ENCODE measurements around the gene NRARP.

Gene NRARP

DNA sequence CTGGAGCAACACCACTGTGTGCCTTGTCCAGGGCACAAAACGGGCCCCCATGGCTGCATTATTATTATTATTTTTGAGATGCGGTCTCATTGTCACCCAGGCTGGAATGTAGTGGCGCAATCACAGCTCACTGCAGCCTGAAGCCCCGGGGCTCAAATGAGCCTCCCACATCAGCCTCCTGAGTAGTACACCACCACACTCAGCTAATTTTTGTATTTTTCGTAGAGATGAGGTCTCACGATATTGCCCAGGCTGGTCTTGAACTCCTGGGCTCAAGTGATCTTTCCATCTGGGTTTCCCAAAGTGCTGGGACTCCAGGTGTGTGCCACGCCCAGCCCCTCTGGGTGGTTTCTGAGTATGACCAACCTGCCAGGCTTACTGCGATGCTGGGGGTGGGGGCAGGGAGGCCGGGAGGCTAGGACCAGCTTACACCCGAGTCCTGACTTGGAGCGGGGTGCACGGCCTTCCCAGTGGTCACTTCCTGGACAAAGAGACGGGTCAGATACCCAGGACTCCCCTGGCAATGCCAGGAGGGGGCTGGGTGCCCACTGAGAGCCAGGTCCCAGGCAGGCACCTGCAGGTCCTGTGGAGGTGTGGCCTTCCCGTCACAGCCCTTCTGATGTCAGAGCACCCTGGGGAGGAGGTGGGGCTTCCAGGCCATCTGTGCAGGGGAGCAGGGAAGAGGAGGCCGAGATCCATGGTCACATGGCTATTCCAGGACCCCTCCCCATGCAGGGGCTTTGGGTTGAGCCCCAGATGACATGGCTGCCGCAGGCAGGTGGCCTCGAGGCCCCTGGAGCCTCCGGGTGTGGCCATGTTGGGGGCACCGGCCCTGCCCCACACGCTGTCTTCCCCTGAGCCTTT lies 8.3 kb upstream of the NRARP start:
- peak; percentile 52 for DNase-seq (ENCODE audit: low spot score)

DNA sequence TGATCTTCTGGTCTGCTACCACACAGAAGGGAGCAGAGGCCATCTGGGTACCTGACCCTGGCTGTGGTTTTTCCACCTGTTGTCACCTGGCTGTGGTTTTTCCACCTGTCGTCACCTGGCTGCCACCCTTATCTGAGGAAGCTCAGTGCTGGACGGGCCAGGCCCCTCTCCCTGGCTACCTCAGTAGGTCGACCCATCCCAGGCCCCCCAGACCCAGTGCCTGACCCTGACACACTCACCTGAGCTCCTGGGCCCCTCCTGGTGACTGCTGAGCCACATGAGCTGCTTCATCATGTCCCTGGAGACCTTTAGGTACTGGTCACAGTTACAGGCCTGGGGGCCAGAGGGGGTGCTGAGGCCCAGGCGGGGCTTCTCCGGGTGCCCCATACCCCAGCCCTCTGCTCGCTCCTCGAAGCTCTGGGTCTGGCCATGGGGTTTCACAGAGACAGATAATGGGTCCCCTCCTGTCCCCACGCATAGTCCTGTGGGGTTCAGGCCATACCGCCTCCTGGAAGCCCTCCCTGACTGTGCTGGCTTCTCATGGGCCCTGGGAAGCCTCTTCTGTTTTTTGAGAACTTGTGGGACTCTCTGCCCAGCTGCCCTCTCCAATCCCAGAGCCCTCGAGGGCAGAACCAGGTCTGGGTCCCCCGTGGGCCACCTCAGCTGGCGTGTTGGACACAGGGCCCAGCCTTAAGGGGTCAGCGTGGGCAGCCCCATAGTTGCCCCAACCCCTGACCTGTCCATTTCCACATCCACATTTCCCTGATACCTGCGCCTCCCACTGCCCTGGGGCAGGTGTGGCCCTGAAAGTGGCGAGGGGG lies 7.5 kb upstream of the NRARP start:
- peak; percentile 8 for DNase-seq (ENCODE audit: low spot score)

DNA sequence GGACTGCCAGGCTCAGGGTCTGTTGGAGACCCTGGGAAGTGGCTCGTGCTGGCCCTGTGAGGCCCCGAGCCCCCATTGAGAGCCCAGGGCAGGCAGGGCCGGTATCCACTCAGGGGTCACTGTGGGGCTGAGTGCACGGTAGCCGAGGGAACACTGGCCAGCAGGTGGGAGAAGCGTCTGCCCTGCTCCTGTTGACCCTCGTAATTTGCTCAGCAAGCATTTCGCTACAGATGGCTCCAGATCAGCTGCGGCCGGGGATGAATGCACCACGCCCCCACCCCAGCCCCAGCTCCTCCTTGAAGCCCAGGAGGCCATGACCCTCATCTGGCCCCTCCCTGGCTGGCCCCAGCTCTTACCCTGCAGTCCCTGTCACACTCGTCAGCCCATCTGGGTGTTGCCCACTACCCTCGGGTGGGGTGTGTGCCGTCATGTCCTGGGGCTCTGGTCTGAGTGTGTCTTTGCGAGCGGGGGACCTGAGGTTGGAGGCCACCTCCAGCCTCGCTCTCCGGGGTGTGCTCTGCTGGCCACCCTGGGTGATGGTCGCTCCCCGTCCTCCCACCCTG lies 6.1 kb upstream of the NRARP start:
- DNase-seq (ENCODE audit: low spot score) = peak; percentile 35

DNA sequence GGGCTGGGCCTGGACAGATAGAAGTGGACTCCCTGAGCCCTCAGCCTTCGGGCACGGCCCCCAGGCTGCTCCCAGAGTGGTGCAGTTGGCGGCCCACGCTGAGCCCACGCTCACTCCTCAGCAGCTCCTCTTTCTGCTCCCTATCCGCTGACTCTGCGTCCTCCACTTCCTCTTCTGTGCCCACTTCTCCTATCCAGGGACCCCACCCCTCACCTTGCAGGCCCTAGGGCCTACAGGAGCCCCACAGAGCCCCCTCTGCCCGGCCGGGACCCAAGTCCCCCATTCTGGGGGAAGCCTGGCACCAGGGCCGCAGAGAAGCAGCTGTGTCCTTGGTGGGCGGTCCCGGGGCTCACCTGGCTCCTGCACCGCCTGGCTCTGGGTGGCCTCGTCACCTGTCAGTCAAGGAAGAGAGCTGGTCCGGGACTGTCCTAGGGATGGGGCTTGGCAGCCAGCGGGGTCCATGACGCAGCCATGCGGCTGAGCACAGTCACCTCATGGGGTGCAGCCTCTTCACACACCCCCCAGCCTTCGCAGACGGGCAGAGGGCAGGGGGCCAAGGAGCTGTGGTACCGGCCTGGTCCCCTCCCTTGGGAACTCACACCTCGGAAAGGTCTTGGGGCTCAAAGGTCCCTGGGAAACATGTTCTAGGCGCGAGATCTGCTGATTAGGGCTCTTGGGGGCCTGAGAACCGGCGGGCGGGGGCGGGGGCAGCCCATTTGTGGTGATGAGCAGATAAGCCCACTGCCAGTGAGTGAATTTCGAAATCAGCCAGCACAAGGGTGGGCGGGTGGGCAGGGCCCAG lies 5.4 kb upstream of the NRARP start:
- DNase-seq (ENCODE audit: low spot score) = no peak

DNA sequence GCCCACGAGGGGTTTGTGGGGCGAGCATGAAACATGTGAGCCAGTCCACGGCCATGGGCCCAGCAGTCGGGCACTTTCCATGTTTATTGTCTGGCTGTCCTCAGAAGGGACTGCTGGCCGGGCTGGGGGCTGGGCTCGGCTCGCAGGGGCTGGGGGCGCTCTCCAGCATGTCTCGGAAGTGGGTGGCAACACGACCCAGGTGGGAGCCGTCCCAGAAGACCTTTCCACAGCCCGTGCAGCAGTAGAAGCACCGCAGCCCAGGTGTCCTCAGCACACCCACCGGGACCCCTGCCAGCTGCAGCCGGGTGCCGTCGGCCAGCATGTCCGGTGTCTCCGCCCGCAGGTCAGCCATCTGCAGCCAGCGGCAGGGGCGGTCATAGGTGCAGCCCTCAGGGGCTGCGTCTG lies 4.8 kb upstream of the NRARP start:
- DNase-seq (ENCODE audit: low spot score) = peak; percentile 11

DNA sequence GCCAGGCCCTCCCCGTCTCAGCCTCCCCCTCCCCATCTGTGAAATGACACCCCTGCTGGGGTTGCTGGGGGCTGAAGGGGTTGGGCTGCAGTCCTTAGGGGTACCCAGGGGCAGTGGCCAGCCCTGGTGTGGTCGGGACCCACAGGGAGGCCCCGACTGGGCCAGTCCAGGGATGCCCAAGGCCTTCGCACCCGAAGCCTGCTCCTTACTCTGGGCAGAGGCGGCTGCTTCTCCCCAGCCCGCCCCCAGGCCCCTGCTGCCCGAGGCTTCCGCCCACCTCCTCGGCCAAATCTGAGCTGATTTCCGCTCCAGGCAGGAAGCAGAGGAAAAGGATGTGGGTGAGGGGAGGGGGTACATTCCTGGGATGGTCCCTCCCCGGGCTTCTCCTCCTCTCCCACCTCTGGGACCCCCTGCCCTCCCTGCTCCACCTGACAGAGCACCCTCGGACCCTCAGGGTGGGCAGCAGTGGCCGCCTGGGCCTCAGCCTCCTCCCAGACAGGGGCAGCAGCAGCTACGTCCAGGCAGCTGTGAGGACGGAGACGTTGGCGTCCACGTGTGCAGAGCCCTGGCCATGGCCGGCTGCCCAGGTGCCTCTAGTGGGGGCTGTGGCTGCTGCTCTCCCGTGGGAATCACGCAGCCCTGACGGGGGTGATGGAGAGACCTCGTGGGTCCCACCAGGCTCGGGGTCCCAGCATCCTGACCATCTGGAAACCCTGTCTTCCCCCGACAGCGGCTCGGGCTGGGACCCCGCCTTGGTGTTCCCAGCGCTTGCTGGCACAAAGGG lies 4.2 kb upstream of the NRARP start:
- DNase-seq (ENCODE audit: low spot score) = peak; percentile 15

DNA sequence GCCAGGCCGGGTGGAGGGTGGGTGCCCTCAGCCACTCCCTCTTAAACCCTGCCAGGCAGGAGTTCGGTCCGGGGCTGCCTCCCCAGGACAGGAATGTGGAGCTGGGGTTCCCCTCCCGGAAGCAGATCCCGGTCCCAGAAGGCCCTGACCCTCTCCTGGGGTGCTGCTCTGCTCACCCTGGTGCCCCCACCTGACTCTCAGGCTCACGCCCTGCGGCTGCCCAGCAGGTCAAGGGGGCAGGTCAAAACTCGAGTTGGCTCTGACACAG lies 3.7 kb upstream of the NRARP start:
- no peak for DNase-seq (ENCODE audit: low spot score)

DNA sequence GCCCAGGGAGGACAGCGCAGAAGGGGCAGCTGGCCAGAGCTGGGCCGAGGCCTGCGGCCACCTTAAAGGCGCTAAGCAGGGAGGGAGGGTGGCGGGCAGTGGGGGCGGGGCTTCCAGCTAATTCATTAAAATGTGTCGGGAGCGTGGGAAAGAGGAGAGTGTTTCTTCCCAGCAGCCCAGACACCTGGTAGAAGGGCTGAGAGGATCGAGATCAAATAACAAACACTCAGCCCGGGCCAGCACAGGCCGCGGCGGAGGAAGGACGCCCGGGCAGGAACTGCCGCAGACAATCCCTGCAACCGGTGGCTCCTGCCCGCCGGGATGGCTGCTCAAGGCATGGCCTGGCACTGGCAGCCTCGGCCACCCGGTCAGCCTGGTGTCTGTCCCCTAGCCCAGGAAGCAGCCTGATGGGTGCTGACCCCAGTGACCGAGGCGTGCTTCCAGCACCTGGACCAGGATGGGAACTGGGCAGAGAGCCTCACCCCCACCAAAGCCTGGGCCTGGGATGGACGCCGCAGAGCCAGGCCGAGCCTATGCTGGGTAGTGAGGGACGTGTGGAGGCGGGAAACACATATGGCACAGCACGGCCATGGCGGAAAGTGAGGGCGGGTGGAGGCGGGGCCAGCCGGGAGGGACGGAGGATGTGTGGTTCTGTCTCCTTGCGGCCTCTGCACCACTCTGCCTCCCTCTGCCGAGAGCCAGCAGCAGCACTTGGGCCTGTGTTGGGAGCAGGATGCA lies 3.2 kb upstream of the NRARP start:
- DNase-seq (ENCODE audit: low spot score) = peak; percentile 40

DNA sequence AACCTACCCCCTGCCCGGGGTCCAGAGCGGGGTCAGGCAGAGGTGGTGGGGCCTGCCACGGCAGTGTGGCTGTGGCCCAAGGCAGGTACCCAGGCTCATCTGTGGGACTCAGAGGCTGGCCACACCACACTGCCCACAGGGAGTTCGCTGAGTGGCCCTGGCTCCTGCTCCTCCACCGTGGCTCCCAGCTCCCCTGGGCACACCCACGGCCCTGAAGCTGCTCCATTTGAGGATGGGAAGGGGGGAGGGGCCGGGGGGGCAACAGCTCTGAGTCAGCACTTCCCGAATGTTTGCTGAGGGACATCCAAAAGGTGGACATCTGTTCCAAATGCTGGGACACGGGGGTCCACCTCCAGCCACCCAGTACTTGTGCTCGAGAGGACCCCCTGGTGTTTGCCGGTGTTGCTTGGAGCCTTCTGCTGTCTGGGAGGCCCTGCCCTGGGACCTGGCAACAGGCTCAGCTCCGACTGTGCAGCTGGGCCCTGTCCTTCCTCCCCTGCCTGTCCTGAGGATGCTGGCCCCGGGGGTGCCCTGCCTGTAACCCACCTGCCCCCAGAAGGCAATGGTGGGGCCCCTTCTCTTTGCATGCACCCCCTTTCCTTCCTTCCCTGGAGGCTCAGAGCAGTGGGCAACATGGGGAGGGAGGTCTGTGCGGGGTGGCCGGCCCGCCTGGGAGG lies 2.5 kb upstream of the NRARP start:
- no peak for DNase-seq (ENCODE audit: low spot score)

DNA sequence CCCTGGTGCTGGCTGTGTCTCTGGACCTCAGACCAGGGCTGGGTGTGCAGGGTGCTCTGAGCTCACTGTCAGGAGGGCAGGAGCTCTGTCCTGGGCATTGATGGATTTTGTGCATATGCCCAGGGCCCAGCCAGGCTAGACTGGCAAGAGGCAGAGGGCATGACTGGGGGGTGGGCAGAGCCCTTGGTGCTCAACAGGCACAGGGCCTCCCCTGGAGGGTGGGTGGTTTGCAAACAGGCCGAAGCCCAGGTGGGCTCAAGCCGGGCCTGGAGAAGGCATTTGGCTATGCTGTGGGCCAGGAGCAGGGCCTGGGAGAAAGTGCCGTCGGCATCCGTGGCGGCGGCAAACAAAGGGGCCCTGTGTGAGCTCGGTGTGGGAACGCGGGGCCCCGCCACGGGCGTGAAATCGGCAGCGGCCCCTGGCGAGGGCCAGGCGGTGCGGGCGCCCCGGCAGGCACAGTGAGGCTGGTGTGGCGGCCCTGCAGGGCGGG lies 1.9 kb upstream of the NRARP start:
- DNase-seq (ENCODE audit: low spot score) = no peak

DNA sequence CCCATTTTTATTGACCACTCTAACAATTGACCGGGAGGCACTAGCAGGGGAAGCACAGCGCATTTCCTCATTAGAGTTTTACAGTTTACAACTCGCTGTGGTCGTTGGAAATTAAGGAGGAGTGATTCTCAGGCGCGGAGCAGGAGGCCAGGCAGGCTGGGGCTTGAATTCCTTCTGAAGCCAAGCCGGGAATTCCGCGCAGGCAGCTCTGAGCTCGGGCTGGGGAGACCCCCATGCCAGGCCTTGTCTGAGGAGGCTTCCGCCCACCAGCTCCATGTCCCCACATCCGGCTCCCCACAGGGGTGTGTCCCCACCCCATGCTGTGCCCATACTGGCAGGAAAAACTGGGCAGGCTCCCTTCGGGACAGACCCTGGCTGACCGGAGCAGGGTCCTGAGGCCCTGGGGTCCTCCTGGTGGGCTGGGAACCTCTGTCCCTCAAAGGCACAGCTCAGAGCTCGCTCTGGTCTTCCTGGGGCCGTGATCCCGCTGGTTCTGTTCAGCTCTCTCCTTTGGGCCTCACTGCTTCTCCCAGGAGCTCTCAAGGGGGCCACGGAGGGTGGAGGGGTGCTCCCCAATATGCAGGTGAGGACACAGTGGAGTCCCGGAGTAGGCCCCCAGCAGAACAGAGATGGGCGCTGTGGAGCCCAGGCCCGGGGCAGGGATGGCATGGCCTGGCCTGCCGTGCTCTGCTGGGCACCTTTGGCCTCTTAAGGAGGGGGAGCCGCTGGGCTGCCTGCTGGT lies 1.3 kb upstream of the NRARP start:
- no peak for DNase-seq (ENCODE audit: low spot score)

DNA sequence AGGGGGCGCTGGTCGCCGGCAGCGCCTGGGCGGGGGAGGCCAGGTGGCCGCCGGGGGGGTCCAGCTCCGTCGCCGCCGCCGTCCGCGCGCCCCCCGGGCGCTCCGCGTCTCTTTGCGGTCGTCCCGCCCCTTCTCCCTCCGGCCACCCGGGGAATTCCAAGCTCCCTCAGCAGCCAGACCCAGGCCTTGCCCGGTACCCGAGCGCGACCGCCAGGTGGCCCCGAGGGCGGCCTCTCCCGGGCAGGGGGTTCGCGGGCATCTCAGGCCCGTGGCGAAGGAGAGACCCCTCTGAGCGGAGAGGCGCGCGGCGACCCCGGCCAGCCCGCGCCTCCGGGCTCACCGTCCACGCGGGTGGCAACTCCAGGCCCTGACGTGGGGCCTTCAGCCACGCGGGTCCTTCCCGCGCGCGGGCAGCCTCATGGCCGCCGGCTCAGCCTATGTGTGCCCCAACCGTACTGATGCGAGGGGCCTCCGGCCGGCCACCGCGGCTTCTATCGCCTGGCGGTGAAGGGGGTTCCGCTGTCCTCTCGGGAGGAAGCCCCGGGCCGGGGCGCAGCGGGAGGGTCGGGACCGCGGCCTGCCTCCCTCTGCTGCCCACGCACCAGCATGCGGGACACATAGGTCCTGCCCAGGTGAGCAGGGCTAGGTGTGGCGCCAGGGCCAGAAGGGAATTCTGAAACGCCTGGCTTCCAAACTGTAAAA lies 529 bp upstream of the NRARP start:
- peak; percentile 98 for DNase-seq (ENCODE audit: low spot score)

DNA sequence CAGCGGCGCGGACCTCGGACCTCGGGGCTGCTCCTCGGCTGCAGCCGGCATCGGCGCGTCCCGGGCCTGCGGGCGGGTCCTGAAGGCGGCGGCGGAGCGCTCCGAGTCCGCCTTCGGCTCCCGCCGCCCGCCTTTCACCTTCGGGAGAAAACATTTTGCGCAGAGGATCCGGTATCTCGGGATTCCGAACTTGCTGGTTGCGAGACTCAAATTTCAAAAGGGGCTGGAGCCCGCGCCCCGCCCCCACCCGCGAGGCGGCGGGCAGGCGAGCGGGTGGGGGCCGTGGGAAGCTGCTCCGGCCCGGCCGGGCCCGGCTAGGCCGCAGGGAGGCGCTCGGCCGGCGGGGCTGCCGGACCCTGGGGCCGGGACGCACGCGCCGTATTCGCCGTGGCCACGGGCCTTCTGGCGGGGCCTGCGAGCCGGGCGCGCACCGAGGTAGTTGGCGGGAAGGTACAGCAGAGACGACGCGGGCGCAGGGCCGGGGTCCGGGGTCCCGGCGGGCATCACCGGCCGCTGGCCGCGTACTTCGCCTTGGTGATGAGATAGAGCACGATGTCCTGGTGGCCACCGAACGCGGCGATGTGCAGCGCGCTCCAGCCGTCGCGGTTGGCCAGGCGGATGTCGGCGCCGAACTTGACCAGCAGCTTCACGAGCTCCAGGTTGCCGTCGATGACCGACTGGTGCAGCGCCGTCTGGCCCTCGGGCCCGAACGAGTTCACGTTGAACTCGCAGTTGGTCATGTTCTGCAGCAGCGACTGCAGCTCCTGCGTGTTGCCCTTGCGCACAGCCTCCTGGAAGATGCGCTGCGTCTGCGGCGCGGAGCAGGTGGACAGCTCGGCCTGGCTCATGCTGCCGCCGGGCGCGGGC lies 757 bp downstream of the NRARP start:
- DNase-seq (ENCODE audit: low spot score) = peak; percentile 89

DNA sequence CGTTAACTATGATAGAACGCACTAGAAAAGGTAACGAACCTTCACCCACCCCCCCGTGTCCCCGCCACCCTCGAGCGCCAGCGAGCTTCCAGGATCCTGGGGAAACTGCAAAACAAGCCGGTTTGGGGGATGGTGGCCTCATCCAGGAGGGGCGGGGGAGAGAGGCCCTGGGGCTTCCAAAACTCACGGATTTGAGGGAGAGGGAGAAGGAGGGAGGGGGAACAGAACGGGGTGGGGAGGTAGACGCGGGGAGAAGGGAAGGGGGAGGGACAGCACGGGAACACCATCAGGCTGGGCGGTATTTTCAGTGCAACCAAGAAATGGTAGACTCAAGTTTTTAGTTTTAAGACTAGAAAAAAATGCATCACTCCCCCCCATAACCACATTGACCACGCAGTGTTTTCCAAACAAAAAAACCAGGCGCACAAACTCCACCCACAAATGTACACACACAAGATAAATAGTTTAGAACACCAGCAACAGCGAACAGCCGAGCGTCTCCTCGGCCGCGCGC lies 1.4 kb downstream of the NRARP start:
- peak; percentile 84 for DNase-seq (ENCODE audit: low spot score)

DNA sequence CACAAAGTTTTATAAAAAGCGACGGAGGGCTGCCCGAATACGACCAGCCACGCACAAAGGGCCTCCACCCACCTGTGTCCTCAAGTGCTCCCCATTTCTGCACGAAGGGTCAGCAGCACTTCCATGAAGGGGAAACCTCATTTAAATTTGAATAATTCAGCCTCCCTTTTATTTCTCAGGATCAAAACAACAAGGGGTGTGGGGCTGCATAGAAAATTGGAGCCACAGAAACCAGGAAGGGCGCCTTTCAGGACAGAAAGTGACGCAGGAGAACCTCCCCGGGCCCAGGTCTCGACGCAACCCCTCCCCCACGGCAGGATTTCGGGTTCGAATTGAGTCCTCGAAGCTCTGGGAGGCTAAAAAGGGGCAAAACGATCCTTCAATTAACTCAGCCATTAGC lies 2.1 kb downstream of the NRARP start:
- DNase-seq (ENCODE audit: low spot score) = no peak

DNA sequence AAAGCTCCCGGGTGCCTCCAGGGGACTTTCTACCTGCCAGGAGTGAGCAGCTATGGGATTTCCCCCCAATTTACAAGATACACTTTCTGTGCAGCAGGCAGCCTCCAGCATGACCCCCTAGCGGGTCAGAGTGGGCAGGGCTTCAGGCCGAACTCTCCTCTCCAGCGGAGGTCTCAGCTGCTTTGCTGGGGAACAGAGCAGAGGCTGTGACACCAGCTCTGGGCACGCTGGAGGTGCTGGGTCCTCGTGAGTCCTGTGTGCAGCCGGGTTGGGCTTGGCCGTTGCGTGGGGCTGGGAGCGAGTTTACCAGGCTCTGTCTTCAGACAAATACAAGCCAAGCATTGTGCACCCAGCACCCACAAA lies 2.9 kb downstream of the NRARP start:
- DNase-seq (ENCODE audit: low spot score) = no peak

DNA sequence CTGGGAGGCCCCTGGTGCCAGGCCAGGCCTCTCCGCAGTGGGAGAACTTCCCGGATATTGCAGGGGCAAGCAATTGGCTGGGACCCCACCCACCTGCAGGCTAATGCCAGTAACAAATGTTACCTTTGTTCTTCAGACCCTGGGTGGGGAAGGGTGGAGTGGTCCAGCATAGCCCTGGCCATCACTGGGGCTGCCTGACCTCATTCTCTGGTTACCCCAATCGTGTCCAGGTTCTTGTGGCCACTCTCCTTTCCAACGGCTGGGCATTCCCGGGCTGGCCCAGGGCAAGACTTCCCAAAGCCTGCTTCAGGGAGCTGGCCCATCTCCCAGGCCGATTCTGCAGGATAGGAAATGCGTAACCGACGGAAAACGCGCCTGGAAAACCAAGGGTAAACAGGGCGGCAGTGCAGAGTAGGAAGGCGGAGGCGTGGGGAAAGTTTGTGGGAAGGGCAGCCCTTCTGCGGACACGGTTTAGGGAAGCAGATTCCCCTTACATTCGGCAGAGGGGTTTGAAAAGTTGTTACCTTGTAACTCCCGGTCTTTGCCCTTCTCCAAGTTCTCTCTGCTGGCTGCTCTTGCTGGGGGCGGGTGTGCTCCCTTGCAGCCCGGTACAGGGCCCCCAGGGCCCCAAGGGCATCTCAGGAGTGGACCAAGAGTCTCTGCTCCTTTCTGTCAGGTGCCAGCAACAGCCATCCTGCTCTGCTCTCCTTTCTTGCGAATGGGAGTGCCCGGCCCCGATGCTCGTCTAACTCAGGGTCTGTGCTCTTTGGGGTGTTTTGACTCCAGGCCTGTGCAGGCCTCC lies 3.5 kb downstream of the NRARP start:
- no peak for DNase-seq (ENCODE audit: low spot score)
